HepG2 (cell line): ENCODE results near the gene SPATA7. TPM values are rescaled to one million over a fixed set of nuclear protein-coding genes. Genes with fewer than 3 reads are reported as not detected.

Experiments used
- ATAC-seq: fragments of 200-7000 bp; cut with Tn5 transposase; 3 replicates; pipeline ENCODE4 v1.9.1; 2020; ENCODE audit warnings: mild to moderate bottlenecking, moderate library complexity
- BruUV-seq: library from RNA; stranded (reverse); fragments of 400-500 nt; replicated peaks from 2 replicates; lab custom pipeline; 2021; lab: Mats Ljungman, UMichigan
- CTCF ChIA-PET: fragments of 300-600 bp; formaldehyde crosslinking; extraction: SDS; loops from one replicate; lab custom pipeline; 2021; ENCODE audit warnings: low total read pairs, inconsistent platforms, low intra/inter-chr PET ratio; lab: Yijun Ruan, JAX
- POLR2A ChIA-PET: fragments of 350-600 bp; sonication (Branson Sonifier 250); formaldehyde crosslinking; loops from one replicate; lab custom pipeline; 2020; ENCODE audit warnings: antibody characterized with exemption, inconsistent platforms; lab: Yijun Ruan, JAX
- DNase-seq: peaks from one replicate; pipeline ENCODE4 v3.0.0-alpha.2; 2015; ENCODE audit warnings: low spot score
- FAIRE-seq: peaks from 3 replicates; lab custom pipeline; 2011; peaks lifted over from hg19 to GRCh38; lab: Jason Lieb, UNC
- H2AFZ ChIP-seq: one replicate; pipeline ENCODE4 v1.6.1; 2011; ENCODE audit warnings: low read length, inconsistent platforms
- H3K27ac ChIP-seq: fragments of 300-600 bp; 3 replicates; pipeline ENCODE4 v1.8.0; 2011; ENCODE audit warnings: mixed run types, mild to moderate bottlenecking, mixed read lengths, low read length, inconsistent platforms; ENCODE audit not compliant: insufficient read depth; ENCODE audit errors: extremely low read length
- H3K27me3 ChIP-seq, 2 experiments: fragments of 200-600 bp in 1 of 2; 2 replicates in 1 of 2; 3 replicates in 1 of 2; pipeline versions ENCODE4 v1.6.0 to v1.8.0; 2011; ENCODE audit warnings: low read length in 2 of 2, mild to moderate bottlenecking in 2 of 2, moderate library complexity in 2 of 2, inconsistent platforms in 1 of 2; ENCODE audit not compliant: insufficient read depth in 2 of 2, control insufficient read depth in 1 of 2
- H3K36me3 ChIP-seq, 2 experiments: fragments of 200-600 bp in 1 of 2; replicated peaks in 1 of 2; 2 replicates in 1 of 2; 3 replicates in 1 of 2; pipeline versions ENCODE4 v1.5.1 to v1.8.0; 2011; ENCODE audit warnings: low read length in 2 of 2, inconsistent platforms in 1 of 2; ENCODE audit not compliant: insufficient read depth in 2 of 2, control insufficient read depth in 1 of 2
- H3K4me1 ChIP-seq: 2 replicates; pipeline ENCODE4 v1.5.1; 2012; ENCODE audit warnings: low read length, inconsistent platforms; ENCODE audit not compliant: insufficient read depth
- H3K4me2 ChIP-seq: 2 replicates; pipeline ENCODE4 v1.6.0; 2011; ENCODE audit warnings: low read depth, low read length, inconsistent platforms
- H3K4me3 ChIP-seq, 3 experiments: fragments of 200-600 bp in 1 of 3; sonication (generic), shearing (Covaris generic) in 1 of 3; replicated peaks in 1 of 3; 2 replicates each; pipeline ENCODE4 v1.5.1; 2011 to 2016; ENCODE audit warnings: low read length in 3 of 3, inconsistent platforms in 2 of 3, low read depth in 2 of 3, mild to moderate bottlenecking in 2 of 3, control low read depth in 1 of 3, mixed read lengths in 1 of 3; ENCODE audit not compliant: insufficient read depth in 1 of 3
- H3K79me2 ChIP-seq: one replicate; pipeline ENCODE4 v1.6.1; 2011; ENCODE audit warnings: low read length, inconsistent platforms; ENCODE audit not compliant: insufficient read depth
- H3K9ac ChIP-seq: 2 replicates; pipeline ENCODE4 v1.6.0; 2011; ENCODE audit warnings: mild to moderate bottlenecking, low read depth, low read length, inconsistent platforms; ENCODE audit not compliant: insufficient read depth
- H3K9me3 ChIP-seq: 2 replicates; pipeline ENCODE4 v1.5.1; 2012; ENCODE audit warnings: mild to moderate bottlenecking, low read length
- H4K20me1 ChIP-seq: 2 replicates; pipeline ENCODE4 v1.6.0; 2011; ENCODE audit warnings: inconsistent platforms, mild to moderate bottlenecking, low read length, moderate library complexity; ENCODE audit not compliant: insufficient read depth
- AKNA ChIP-seq: sonication (generic); formaldehyde crosslinking; IDR thresholded peaks from 2 replicates; pipeline ENCODE4 v1.4.0; 2020; ENCODE audit warnings: missing genetic modification reagents, borderline replicate concordance
- GTF3A ChIP-seq: sonication (generic); formaldehyde crosslinking; conservative IDR thresholded peaks from 2 replicates; pipeline ENCODE4 v1.4.0; 2020; ENCODE audit warnings: mild to moderate bottlenecking, missing genetic modification reagents
- MZF1 ChIP-seq: sonication (generic); formaldehyde crosslinking; IDR thresholded peaks from 2 replicates; pipeline ENCODE4 v1.8.1; 2023; ENCODE audit warnings: mild to moderate bottlenecking, missing genetic modification reagents, borderline replicate concordance
- POLR2AphosphoS5 ChIP-seq: IDR thresholded peaks from 2 replicates; pipeline ENCODE4 v1.6.1; 2012; ENCODE audit warnings: low read depth, low read length
- SAFB2 ChIP-seq: sonication (generic); formaldehyde crosslinking; IDR thresholded peaks from 2 replicates; pipeline ENCODE4 v1.5.1; 2020; ENCODE audit warnings: missing genetic modification reagents, low read depth, mild to moderate bottlenecking, borderline replicate concordance
- STAT5B ChIP-seq: sonication (generic); formaldehyde crosslinking; IDR thresholded peaks from 2 replicates; pipeline ENCODE4 v1.4.0; 2020; ENCODE audit warnings: missing genetic modification reagents
- YEATS4 ChIP-seq: sonication (generic); formaldehyde crosslinking; IDR thresholded peaks from 2 replicates; pipeline ENCODE4 v1.4.0; 2020; ENCODE audit warnings: missing genetic modification reagents, borderline replicate concordance
- ZBTB14 ChIP-seq: sonication (generic); formaldehyde crosslinking; IDR thresholded peaks from 2 replicates; pipeline ENCODE4 v1.4.0; 2020; ENCODE audit warnings: missing genetic modification reagents
- ZFP91 ChIP-seq: sonication (generic); formaldehyde crosslinking; IDR thresholded peaks from 2 replicates; pipeline ENCODE4 v1.9.0; 2022; ENCODE audit warnings: missing genetic modification reagents, mild to moderate bottlenecking, borderline replicate concordance
- ZNF30 ChIP-seq: sonication (generic); formaldehyde crosslinking; IDR thresholded peaks from 2 replicates; pipeline ENCODE4 v1.5.0; 2020; ENCODE audit warnings: mild to moderate bottlenecking, missing genetic modification reagents
- ZNF710 ChIP-seq: sonication (generic); formaldehyde crosslinking; IDR thresholded peaks from 2 replicates; pipeline ENCODE4 v1.5.0; 2020; ENCODE audit warnings: mild to moderate bottlenecking, missing genetic modification reagents, borderline replicate concordance
- ZNF792 ChIP-seq: IDR thresholded peaks from 2 replicates; pipeline ENCODE4 v1.6.1; 2016
- ZNF878 ChIP-seq: sonication (generic); formaldehyde crosslinking; IDR thresholded peaks from 2 replicates; pipeline ENCODE4 v1.8.1; 2023; ENCODE audit warnings: mild to moderate bottlenecking, missing genetic modification reagents, moderate library complexity
- ZNF879 ChIP-seq: sonication (generic); formaldehyde crosslinking; IDR thresholded peaks from 2 replicates; pipeline ENCODE4 v1.8.1; 2023; ENCODE audit warnings: missing genetic modification reagents
- WGBS: methylation state at CpG from one replicate; pipeline ENCODE4 v1.1.6; 2017; ENCODE audit warnings: low lambda C conversion rate; 5-methylcytosine and 5-hydroxymethylcytosine counted together
- in situ Hi-C: cut with HindIII; loops from 2 replicates; pipeline ENCODE4 v1.10.0; 2017; ENCODE audit warnings: low pct_unique_long_range_greater_than_20kb; ENCODE audit not compliant: extremely low pct_ligation_motif_present
- intact Hi-C: fragments of 100-400 bp; cut with micrococcal nuclease; formaldehyde crosslinking; loops from one replicate; pipeline ENCODE4 v1.10.0; 2022; ENCODE audit not compliant: unreplicated experiment
- polyA plus RNA-seq, 8 experiments: library from polyadenylated mRNA; depleted of rRNA in 3 of 8; stranded (reverse) in 7 of 8; unstranded in 1 of 8; fragments of >200 nt; fragmentation: Illumina TruSeq in 4 of 8; extraction: Trizol in 4 of 8; gene quantifications; 2 replicates each; pipeline versions ENCODE4 v1.2.1 to v1.2.3, GENCODE V29; 2011 to 2016; ENCODE audit warnings: low read depth in 4 of 8, missing spikeins in 1 of 8, mixed read lengths in 1 of 8; ENCODE audit not compliant: insufficient read depth in 1 of 8
- total RNA-seq, 5 experiments: library from RNA; depleted of rRNA; stranded (reverse); fragments of >200 nt; fragmentation: Illumina TruSeq; extraction: Trizol; gene quantifications; 2 replicates each; pipeline ENCODE4 v1.2.3, GENCODE V29; 2016; ENCODE audit warnings: low read depth in 1 of 5

SPATA7 gene
- total and polyA plus RNA-seq, 2 of the 13 experiments (the other 11 are each of a cell fraction or from before 2014, with no cell fraction given): 3.6 to 5.5 TPM

GRCh38 chr14:88476825-88477224, 91.4 kb downstream of the SPATA7 start:
- in situ Hi-C loops: loop anchor here (25.0 kb wide), 1 partner anchor 535 kb away; no protein-coding TSS in a partner anchor
- no peak for FAIRE-seq
- H2AFZ ChIP-seq: no peak overlapping the region
- CTCF ChIA-PET: no interaction called here
- peaks cover 0 to 8% of the 10 kb centered on the region in 2 experiments; a peak in 2 of 5 replicates for H3K36me3 ChIP-seq
- peaks cover 8% of the 10 kb centered on the region for H3K4me1 ChIP-seq
- H3K9me3 ChIP-seq: no peaks in the 10 kb centered on the region
- intact Hi-C loops: no loop called here
- H3K4me2 ChIP-seq: no peak overlapping the region
- ATAC-seq: no peak
- H3K4me3 ChIP-seq: no peak overlapping the region
- no peaks in the 10 kb centered on the region for H3K79me2 ChIP-seq
- no peaks in the 10 kb centered on the region for H4K20me1 ChIP-seq
- H3K9ac ChIP-seq: no peak overlapping the region
- DNase-seq: no peak
- no peak overlapping the region for H3K27ac ChIP-seq
- H3K27me3 ChIP-seq: no peaks in the 10 kb centered on the region
- no TSS peak for BruUV-seq
- POLR2A ChIA-PET: no interaction called here
- WGBS: 91% methylated on average over 2 of the region's 2 CpGs
- TF ChIP-seq YEATS4 (CRISPR knock-in tag) (no peak), ZNF30 (CRISPR knock-in tag) (no peak), GTF3A (CRISPR knock-in tag) (no peak), ZNF792 (CRISPR knock-in tag) (no peak), ZNF878 (CRISPR knock-in tag) (no peak), ZNF710 (CRISPR knock-in tag) (no peak), POLR2AphosphoS5 (no peak), SAFB2 (CRISPR knock-in tag) (no peak), MZF1 (no peak), STAT5B (CRISPR knock-in tag) (no peak), ZFP91 (no peak), ZNF879 (CRISPR knock-in tag) (no peak), ZBTB14 (CRISPR knock-in tag) (no peak), AKNA (no peak)
